Heart right ventricle (tissue), 16 donors: Measurements from ENCODE around the gene CFAP70. TPM values are rescaled to one million over a fixed set of nuclear protein-coding genes. Genes with fewer than 3 reads are reported as not detected.
A peak's percentile ranks its signal among the peaks of the same experiment; 100 is the strongest.

Experiments
- ATAC-seq, 8 donors: fragments of 200-7000 bp; cut with Tn5 transposase; one replicate each; pipeline ENCODE4 v1.9.1; 2020; ENCODE audit warnings: mild to moderate bottlenecking in 8 of 8, moderate library complexity in 8 of 8, moderate number of reproducible peaks in 1 of 8
- DNase-seq, 2 donors: peaks; one replicate each; pipeline ENCODE4 v3.0.0-alpha.2; 2020
- H3K27ac ChIP-seq, 10 donors: fragments of 200-600 bp; sonication (generic) in 2 of 10; one replicate each; pipeline versions ENCODE4 v1.5.0 to v1.8.0; 2020 to 2022; ENCODE audit warnings: mild to moderate bottlenecking in 3 of 10
- H3K27me3 ChIP-seq, 7 donors: fragments of 200-600 bp; one replicate each; pipeline ENCODE4 v1.8.0; 2021 to 2022; ENCODE audit warnings: mild to moderate bottlenecking in 2 of 7
- H3K36me3 ChIP-seq, 9 donors: fragments of 200-600 bp; sonication (generic) in 1 of 9; one replicate each; pipeline versions ENCODE4 v1.5.0 to v1.8.0; 2020 to 2022; ENCODE audit warnings: mild to moderate bottlenecking in 2 of 9
- H3K4me1 ChIP-seq, 9 donors: fragments of 200-600 bp; sonication (generic) in 1 of 9; one replicate each; pipeline versions ENCODE4 v1.5.0 to v1.8.0; 2020 to 2022; ENCODE audit warnings: mild to moderate bottlenecking in 4 of 9
- H3K4me3 ChIP-seq, 10 donors: fragments of 200-600 bp; sonication (generic) in 2 of 10; one replicate each; pipeline versions ENCODE4 v1.5.0 to v1.8.0; 2020 to 2022; ENCODE audit warnings: mild to moderate bottlenecking in 7 of 10, moderate library complexity in 2 of 10
- H3K9me3 ChIP-seq, 11 donors: fragments of 200-600 bp in 10 of 11; sonication (generic) in 2 of 11; one replicate each; pipeline versions ENCODE4 v1.5.0 to v1.8.0; 2013 to 2022; ENCODE audit warnings: mild to moderate bottlenecking in 2 of 11, control low read depth in 1 of 11, moderate library complexity in 1 of 11
- CTCF ChIP-seq, 9 donors: fragments of 200-600 bp; sonication (generic) in 2 of 9; IDR thresholded peaks; one replicate each; pipeline versions ENCODE4 v1.5.0 to v1.8.0; 2021 to 2022; ENCODE audit warnings: antibody characterized with exemption in 9 of 9, mild to moderate bottlenecking in 5 of 9, moderate library complexity in 1 of 9
- WGBS, 2 donors: extraction: QIAGEN DNeasy Blood & Tissue Kit; methylation state at CpG; one replicate each; pipeline ENCODE4 v1.1.7; 2013; ENCODE audit warnings: inconsistent platforms in 1 of 2; 5-methylcytosine and 5-hydroxymethylcytosine counted together
- intact Hi-C, 10 donors: fragments of 100-400 bp; cut with DNase I; formaldehyde crosslinking; loops; one replicate each; pipeline versions ENCODE4 v1.11.1 to v1.14.2; 2022
- polyA plus RNA-seq, 2 donors: library from polyadenylated mRNA; stranded (reverse); fragments of 200-250 nt; gene quantifications; one replicate each; pipeline ENCODE4 v1.2.3, GENCODE V29; 2013
- total RNA-seq, 10 donors: library from RNA; stranded (reverse); fragmentation: NEBNext Ultra II Directional in 3 of 10; extraction: Animal tissue kit (Norgen Biotek cat#: 25700) in 3 of 10; gene quantifications; one replicate each; pipeline versions ENCODE4 v1.2.1 to v1.2.4, GENCODE V29; 2021 to 2023
- donor health status: Arrhythmogenic right ventricular cardiomyopathy.
- donor health status: ischemic (EF 13 %, LVEDD 7.1; RV severe dilation, severe dysfunction).
- donor health status: healthy with polysubstance abuse.
- donor health status: DM: no; HTN: yes; CAD: no.
- donor health status: DM: no; HTN: no; CAD: no.
- donor health status: ischemic (EF 25% LVEDD 6.9; RV normal size, moderate dysfunction).
- donor health status: ischemic (EF 25% LVEDD 5.7; RV mildly dilated, moderate dysfunction).
- donor health status: healthy.
- donor health status: DM: yes; HTN: yes; CAD: no.
- donor health status: Ischemic cardiomyopathy.
- donor health status: ischemic (EF 35%, LVEDD 5.7; RV mildly dilated, moderate dysfunction).
- donor health status: nonischemic (EF 11% LVEDD 7.7; RV severe dilation, severe dysfunction).
- donor health status: DM: yes; HTN: yes; CAD: no.
- donor health status: PGD.
- donor health status: ischemic (EF 29% LVEDD 5.4; RV normal size, mild dysfunction).
- donor health status: nonischemic (EF 23%, LVEDD 6.1; RV moderate dilation, normal function).

The CFAP70 gene
- total and polyA plus RNA-seq, 12 donors: 0.25 to 5.4 (median 1.9) TPM

GRCh38 chr10:73210395-73211105, 148.1 kb downstream of the CFAP70 start:
- WGBS, 2 donors: 94 to 99% methylated on average over 3 of the region's 3 CpGs

GRCh38 chr10:73209705-73210104, 149.0 kb downstream of the CFAP70 start:
- Histone ChIP-seq H3K36me3 (peaks cover 0 to 54% (median 0%) of the 10 kb centered on the region in 9 donors), H3K4me1 (peaks cover 0 to 5% (median 0%) of the 10 kb centered on the region in 9 donors), H3K27me3 (no peaks in the 10 kb centered on the region), H3K9me3 (no peaks in the 10 kb centered on the region), H3K4me3 (no peak overlapping the region), H3K27ac (no peak overlapping the region)
- TF ChIP-seq CTCF (IDR thresholded peaks at IDR 0.05): no peak
- no peak for ATAC-seq
- 74 to 79% methylated on average over 1 of the region's 1 CpG for WGBS, 2 donors
- no peak for DNase-seq
- intact Hi-C loops: no loop called here

More at GRCh38 chr10:73210395-73211105, 148.1 kb downstream of the CFAP70 start:
- ATAC-seq (no peak), DNase-seq (no peak)
- Histone ChIP-seq H3K27me3 (no peaks in the 10 kb centered on the region), H3K9me3 (no peaks in the 10 kb centered on the region), H3K36me3 (peaks cover 0 to 54% (median 0%) of the 10 kb centered on the region in 9 donors), H3K4me3 (no peak overlapping the region), H3K4me1 (peaks cover 0 to 5% (median 0%) of the 10 kb centered on the region in 9 donors), H3K27ac (no peak overlapping the region)
- TF ChIP-seq CTCF (IDR thresholded peaks at IDR 0.05): no peak
- intact Hi-C loops: no loop called here

DNA sequence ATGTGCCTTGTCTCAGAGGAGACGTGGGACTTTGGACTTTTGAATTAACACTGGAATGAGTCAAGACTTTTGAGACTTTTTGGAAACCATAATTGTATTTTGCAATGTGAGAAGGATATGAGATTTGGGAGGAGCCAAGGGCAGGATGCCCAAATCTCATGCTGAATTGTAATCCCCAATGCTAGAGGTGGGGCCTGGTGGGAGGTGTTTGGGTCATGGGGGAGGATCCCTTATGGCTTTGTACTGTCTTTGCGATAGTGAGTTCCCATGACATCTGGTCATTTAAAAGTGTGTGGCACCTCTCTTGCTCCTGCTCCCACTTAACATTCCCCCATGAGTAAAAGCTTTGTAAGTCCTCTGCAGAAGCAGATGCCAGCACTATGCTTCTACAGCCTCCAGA, 150.8 kb downstream of the CFAP70 start:
- peaks cover 0 to 5% (median 0%) of the 10 kb centered on the region in 9 donors for H3K4me1 ChIP-seq
- WGBS, 2 donors: 65 to 84% methylated on average over 2 of the region's 2 CpGs
- intact Hi-C loops: no loop called here

DNA sequence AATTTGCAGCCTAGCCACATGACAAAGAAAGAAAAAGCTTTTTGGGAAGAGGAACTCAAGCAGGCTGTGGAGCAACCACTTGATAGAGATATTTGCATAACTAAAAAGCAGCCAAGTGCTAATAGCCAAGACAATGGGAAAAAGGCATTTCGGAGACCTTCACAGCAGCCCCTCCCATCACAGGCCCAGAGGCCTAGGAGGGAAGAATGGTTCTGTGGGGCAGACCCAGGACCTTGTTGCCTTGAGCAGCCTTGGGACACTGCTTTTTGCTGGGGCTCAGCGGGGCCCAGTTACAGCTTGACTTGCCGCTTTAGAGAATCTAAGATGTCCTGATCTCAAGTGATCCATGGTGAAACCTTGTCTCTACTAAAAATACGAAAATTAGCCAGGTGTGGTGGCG, 152.3 kb downstream of the CFAP70 start:
- H3K4me1 ChIP-seq: peaks cover 0 to 5% (median 0%) of the 10 kb centered on the region in 9 donors
- ATAC-seq: no peak
- no peaks in the 10 kb centered on the region for H3K9me3 ChIP-seq
- peaks cover 0 to 50% (median 0%) of the 10 kb centered on the region in 9 donors for H3K36me3 ChIP-seq
- no peak overlapping the region for H3K27ac ChIP-seq
- 98% methylated on average over 5 of the region's 5 CpGs for WGBS, 2 donors
- H3K27me3 ChIP-seq: no peaks in the 10 kb centered on the region
- TF ChIP-seq CTCF (IDR thresholded peaks at IDR 0.05): no peak
- H3K4me3 ChIP-seq: no peak overlapping the region
- intact Hi-C loops: no loop called here
- DNase-seq: no peak

More for the DNA sequence above, 150.8 kb downstream of the CFAP70 start:
- no peaks in the 10 kb centered on the region for H3K27me3 ChIP-seq
- H3K4me3 ChIP-seq: no peak overlapping the region
- H3K9me3 ChIP-seq: no peaks in the 10 kb centered on the region
- H3K27ac ChIP-seq: peak overlapping the region in 2 of 10 donors; percentile 33 to 50
- peak in 5 of 8 donors; percentile 27 to 69 (median 49) for ATAC-seq
- no peak for DNase-seq
- TF ChIP-seq CTCF (IDR thresholded peaks at IDR 0.05): no peak
- H3K36me3 ChIP-seq: peaks cover 0 to 53% (median 0%) of the 10 kb centered on the region in 9 donors
